SW 1271 (cell line): ENCODE measurements around the gene UGCG.
A peak's percentile ranks its signal among the peaks of the same experiment; 100 is the strongest.
"Not testable (repeated sequence)": the region's sequence is repeated elsewhere in the genome, so short reads cannot be mapped to it uniquely, and the experiment has no call there.

Experiments
- DNase-seq, 2 experiments: peaks; one replicate each; lab custom pipeline; 2025; lab: John Stamatoyannopoulos, UW

The UGCG gene

DNA sequence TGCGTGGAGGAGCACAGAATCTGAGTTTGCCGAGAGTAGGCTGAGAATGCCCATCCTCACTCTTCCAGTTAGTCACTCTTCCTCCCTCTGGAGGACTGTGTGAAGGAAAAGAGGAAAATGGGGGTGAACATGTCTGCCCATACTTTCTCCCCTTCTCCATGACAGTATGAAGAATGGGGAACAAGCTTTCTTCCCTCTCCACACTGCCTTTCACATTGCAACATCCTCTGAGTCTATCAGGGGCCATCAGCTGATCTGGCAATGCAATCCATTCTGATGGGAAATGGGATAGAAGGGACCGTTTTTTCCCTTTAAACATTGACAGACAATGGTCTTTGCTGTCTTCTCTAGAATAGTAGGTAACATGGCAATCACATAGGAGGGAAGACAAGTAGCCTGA is 56.8 kb downstream of the UGCG start:
- no peak for DNase-seq

DNA sequence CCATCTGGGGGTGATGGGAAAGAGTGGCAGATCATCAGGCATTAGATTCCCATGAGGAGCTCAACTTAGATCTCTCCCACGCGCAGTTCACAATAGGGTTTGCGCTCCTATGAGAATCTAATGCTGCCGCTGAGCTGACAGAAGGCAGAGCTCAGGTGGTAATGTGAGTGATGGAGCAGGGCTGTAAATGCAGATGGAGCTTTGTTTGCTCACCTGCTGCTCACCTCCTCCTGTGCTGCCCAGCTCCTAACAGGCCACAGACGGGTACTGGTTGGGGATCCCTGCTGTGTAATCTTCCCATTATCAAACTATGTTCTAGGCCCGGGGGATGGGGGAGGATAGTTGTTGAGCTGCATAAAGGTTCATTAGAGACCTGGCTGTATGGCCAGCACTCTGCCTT is 58.4 kb downstream of the UGCG start:
- DNase-seq, result no peak

DNA sequence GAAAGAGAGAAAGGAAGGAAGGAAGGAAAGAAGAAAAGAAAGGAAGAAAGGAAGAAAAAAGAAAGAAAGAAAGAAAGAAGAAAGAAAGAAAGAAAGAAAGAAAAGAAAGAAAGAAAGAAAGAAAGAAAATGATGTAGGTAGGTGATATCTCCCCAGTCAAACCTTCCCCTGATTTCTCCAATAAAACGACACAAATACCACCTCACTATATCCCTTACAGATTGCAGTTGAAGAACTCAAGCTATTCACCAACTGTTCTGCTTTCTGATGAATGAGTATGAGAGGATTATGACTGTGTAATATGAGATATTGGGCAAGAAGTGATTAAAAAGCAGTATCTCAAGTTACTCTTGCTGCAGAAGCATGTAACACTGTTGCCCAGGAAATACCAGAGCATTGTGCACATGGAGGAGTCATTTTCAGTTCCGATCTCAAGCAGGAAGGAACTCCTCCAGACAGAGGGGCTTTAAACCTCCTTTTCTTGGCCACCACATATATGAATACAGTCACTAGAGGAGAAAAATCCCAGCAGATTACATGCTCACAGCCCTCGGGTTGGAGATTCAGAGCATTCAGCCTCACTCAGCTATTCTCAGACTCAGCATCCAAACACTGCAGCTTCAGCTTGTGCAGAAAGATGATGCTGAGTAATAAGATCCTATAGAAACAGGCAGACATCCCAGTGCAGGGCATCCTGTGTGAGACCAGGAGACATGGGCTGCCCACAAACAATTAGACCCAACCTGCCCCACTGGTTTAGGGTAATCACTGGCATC is 61.4 kb downstream of the UGCG start:
- DNase-seq, result peak; percentile 91 to 99

DNA sequence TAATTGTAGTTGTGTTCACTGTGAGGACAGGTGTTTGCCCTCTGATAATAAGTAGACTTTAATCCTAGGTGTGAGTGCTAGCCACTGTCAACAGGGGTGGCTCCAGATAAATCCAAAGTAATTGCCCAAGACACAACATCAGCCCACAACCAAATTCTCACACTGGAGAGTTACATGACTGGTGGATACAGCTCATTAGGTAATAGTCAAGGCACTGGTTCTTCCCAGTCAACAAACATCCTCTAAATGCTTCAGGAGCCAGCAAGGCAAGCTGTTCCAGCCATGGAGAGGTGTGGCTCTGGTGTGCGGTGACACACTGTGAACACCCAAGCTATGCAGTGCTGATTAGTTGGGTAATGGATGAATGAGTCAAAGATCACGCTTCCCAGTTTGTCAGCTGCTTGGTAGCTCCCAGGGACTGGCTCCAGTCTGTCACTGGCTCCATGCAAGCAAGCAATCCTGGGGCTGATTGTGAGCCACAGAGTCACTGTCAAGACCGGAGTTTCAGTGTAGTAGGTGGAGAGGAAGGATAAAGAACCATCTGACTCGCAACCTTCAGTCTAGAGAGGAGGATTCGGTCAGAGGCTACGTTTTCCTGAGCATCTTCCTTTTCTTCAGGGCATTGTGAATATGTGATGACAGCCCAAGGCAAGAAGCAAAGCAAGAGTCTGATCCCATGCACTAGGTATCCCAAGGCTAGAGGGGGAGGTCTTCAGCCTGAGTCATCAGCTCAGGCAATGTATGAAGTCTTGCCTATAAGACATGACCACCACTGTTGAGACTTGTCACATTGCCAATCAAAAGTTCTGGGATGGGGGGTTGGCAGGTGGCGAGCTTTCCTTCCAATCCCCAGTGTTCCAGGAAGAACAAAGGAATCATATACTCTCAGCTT is 63.1 kb downstream of the UGCG start:
- peak in 1 of 2 experiments; percentile 27 for DNase-seq

DNA sequence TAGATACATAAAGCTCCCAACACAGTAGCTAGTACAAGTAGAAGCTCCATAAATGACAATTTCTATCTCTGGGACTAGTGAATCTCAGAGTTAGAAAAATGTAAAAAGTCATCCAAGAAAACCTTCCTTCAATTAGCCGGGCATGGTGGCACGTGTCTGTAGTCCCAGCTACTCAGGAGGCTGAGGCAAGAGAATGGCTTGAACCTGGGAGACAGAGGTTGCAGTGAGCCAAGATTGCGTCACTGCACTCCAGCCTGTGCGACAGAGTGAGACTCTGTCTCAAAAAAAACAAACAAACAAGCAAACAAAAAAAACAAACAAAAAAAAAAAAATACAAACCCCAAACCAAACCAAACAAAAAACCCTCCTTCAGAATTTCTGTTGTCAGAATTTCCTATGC is 63.9 kb downstream of the UGCG start:
- not testable (repeated sequence) for DNase-seq

DNA sequence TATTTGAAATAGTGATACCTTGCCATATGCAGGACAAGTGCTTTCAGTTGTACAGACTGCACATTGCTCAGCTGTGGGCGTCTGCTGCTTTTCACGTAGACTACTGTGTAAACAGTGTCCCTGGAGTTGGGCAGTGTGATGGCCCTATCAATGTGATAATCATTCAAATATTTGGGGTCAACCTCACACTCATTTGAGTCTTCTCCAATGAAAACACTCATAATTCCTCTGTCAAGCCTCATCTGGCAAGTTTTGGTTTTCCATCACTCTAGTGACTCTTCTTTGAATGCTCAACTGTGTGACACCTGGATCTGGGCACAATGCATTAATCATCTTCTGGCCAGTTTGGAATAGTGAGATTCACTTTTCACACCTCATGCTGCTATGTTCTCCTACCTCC is 64.4 kb downstream of the UGCG start:
- no peak for DNase-seq

DNA sequence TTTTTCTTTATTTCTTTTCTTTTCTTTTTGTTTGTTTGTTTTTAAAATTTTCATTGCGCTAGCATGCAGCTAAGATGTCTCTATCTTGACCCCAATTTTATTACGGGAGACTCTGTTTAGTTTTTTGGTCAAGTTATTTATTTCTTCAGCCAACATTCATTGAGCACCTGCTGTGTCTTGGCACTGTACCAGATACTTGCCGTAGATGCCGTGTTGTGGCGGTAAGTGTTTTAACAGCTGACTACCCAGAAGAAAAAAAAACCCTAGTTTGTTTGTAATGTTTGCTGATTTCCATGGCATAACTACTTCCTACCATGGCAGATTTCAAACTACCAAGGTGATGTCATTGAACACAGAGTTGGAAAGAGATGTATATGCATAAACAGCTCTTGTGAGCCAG is 65.0 kb downstream of the UGCG start:
- DNase-seq, result no peak

DNA sequence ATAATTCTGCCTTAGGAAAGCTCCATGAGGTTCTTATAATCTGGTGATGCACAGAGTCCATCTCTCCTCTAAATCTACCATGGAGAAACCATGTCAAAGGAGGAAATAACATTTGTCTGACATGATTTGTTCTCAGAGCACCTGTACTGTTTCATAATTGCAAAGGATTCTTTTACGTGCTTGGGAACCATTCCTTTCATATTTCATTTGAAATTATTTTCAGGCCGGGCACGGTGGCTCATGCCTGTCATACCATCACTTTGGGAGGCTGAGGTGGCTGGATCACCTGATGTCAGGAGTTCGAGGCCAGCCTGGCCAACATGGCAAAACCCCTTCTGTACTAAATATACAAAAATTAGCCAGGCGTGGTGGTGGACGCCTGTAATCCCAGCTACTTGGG is 65.4 kb downstream of the UGCG start:
- no peak for DNase-seq

DNA sequence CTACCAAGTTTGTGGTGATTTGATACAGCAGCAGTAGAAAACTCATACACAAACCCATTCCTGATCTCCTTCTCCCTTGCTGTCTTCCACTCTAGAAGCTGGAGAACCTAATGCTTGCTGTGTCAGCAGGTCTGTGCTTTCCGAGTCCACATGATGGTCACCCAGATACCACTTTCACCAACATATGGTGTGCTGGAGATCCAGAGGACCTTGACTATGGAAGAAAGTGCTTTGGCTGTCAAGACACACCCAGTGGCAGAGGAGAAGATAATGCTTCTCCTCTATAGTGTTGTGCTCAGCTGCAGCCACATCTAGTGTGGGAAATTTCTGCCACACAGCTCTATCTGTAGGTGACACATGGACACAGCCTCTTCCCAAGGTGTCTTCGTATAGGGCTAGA is 67.4 kb downstream of the UGCG start:
- DNase-seq, result no peak

DNA sequence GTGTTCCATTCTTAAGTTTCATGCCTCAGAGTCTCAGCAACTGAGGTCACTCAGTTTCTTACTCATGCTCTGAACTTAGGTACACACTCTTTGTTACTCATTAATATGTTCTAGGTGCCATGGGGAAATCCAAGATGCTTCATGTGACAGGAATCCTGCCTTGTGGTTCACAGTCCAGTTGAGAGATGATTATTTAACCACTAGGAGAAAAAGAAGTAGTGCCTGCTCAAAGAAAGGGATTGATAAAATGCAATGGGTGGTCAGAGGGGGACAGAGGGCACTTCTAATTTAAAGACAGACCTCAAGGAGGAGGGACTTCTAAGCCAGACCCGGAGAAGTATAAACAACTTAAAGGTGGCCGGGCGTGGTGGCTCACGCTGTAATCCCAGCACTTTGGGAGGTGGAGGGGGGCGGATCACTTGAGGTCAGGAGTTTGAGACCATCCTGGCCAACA is 69.0 kb downstream of the UGCG start:
- peak; percentile 63 to 79 for DNase-seq

DNA sequence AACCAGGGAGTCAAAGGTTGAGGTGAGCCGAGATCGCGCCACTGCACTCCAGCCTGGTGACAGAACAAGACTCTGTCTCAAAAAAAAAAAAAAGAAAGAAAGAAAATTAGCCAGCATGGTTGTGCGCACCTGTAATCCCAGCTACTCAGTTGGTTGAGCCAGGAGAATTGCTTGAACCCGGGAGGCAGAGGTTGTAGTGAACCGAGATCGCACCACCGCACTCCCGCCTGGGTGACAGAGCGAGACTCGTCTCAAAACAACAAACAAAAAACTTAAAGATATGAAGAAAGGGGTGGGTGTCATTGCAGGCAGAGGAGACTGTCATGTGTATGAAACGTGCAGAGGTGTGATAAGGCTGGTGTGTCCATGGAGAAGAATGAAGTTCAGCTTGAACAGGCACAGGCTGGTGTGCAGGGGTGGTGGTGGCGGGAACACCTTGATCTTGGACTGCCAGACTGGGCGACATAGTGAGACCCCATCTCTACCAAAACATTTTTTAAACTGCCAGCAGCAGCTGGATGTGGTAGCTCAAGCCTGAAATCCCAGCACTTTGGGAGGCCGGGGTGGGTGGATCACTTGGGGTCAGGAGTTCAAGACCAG is 69.6 kb downstream of the UGCG start:
- no peak for DNase-seq

DNA sequence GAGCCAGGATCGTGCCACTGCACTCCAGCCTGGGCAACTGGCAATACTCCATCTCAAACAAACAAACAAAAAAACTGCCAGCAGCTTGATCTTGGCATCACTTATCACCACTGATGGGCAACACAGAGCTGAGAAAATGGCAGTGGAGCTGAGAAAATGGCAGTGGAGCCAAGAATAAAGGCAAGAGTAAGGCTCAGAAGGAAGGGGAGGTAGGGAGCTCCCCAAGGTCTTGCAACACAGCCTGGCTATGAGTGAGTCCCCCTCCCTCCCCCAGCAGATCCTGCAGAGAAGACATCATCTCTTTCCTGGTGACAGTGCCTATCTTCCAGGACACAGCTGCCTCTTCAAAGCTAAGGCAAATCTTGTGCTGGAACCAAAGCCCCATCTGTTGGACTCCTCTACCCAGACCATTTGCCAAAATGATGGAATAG is 70.3 kb downstream of the UGCG start:
- no peak for DNase-seq

DNA sequence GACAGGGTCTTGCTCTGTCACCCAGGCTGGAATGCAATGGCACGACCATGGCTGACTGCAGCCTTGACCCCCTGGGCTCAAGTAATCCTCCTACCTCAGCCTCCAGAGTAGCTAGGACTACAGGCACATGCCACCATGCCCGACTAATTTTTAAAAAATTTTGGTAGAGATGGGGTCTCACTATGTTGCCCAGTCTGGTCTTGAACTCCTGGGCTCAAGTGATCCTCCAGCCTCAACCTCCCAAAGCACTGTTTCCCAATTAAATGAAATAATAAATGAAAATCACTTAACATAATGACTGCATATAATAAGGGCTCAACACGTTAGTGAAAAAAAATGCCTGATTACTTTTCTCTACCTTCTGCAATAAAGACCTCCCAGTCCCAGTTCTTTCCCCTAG is 71.0 kb downstream of the UGCG start:
- no peak for DNase-seq

DNA sequence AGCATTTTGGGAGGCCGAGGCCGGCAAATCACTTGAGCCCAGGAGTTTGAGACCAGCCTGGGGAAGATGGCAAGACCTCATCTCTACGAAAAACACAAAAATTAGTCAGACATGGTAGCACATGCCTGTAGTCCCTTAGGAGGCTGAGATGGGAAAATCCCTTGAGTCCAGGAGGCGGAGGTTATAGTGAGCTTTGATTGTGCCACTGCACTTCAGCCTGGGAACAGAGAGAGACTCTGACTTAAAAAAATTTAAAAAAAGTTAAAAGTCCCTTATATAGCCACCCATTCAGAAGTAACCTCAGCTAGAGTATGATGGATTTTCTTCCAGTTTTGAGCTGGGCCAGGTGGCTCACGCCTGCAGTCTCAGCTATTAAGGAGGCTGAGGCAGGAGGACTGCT is 72.4 kb downstream of the UGCG start:
- DNase-seq, result no peak

DNA sequence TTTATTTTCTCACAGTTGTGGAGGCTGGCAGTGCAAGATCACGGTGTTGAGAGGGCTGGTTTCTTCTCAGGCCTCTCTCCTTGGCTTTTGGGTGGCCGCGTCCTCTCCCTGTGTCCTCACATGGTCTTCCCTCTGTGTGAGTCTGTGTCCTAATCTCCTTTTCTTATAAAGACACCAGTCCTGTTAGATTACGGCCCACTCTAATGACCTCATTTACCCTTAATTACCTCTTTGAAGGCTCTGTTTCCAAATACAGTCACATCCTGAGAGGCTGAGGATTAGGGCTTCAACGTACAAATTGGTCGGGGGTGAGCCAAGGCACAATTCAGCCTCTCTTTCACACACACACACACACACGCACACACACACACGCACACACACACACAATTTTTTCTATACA is 73.0 kb downstream of the UGCG start:
- no peak for DNase-seq

DNA sequence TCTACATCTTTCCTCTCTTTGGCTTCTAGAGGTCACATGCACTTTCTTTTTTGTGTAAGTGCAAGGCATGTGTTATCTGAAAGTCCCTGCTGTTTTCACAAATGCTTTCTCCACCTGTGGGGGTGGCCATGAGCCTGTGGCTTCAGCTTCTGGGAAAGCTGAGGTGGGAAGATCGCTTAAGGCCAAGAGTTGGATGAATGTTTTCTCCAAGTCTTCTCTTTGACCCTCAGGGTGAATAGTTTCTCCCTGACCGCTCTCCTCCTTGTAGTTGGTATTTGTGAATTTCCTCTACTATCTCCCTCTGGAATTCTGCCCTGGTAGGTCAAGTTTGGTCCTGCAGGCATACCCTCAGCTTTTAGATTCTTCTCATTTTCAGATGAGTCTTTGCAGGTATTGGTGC is 74.2 kb downstream of the UGCG start:
- DNase-seq, result no peak

DNA sequence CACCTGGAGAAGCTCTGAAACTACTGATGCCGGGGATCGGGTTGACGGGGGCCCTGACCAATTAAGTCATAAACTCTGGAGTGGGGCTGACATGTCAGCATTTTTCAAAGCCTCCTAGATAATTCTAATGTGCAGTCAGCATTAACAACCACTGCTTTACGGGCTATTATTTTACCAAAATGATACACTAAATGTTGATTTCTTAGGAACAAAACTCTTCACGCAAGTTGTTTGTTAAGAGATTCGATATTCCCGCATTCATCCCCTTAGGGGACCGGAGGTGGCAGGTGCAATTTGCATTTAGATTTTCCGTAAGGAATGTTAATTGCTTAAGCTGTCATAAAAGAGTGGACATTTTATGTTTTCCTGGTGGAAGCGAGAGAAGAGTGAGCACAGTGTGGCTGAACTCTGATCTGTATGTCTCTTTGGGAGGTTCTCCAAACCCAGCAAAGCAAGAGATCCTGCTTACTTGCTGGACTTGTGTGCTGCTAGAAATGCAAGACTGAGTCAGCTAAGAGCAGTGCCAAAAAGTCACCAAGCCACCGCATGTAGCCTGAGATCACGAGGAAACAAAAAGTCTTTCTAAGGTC is 77.6 kb downstream of the UGCG start:
- no peak for DNase-seq

DNA sequence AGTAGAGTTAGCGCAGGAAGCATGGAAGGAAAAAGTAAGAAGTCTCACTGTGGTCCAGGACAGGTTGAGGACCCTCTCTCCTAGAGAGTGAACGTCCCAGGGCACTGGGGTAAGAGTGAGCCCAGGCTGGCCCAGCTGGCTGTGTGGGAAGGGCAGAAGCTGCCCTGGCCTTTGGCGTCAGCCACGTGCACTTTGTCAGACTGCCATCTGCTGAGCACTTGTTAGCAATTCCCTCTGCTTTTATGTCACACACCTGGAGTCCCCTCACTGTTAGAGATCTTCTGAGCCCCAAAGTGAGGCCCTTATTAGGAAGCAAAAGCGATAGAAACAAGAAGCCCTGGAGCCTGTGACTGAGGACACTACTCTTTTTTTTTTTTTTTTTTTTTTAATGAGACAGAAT is 79.1 kb downstream of the UGCG start:
- DNase-seq, result peak in 1 of 2 experiments; percentile 44

DNA sequence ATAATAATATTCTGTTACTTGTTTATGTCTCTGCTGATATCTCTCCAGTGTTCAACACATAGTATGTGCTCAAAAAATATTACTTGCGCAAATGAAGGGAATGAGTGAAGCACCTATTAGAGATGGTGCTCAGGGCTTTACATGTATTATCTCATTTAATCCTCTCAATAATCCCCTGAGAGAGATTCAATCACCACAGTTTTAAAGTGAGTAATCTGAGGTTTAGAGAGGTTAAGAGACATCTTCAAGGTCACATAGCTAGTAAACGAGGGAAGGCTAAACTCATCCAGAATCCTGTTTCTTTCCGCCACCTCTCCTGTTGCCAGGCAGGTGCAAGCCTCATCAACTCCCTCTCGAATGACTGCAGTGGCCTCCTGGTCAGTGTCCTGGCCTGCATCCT is 82.0 kb downstream of the UGCG start:
- no peak for DNase-seq

DNA sequence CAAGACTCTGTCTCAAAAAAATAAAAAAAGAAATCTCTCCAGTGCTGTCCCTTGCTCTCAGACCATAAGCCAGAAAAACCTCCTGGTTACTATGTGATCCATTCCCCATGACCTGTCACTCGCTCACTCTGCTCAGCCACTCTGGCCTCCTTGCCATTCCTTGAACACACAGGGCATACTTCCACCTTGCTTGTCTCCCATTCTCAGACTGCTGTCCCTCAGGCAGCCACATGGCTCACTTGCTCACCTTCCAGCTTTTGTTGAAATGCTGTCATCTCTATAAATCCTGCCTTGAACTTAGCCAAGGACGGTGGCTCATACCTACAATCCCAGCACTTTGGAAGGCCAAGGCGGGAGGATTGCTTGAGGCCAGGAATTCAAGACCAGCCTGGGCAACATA is 82.9 kb downstream of the UGCG start:
- DNase-seq, result peak in 1 of 2 experiments; percentile 36

DNA sequence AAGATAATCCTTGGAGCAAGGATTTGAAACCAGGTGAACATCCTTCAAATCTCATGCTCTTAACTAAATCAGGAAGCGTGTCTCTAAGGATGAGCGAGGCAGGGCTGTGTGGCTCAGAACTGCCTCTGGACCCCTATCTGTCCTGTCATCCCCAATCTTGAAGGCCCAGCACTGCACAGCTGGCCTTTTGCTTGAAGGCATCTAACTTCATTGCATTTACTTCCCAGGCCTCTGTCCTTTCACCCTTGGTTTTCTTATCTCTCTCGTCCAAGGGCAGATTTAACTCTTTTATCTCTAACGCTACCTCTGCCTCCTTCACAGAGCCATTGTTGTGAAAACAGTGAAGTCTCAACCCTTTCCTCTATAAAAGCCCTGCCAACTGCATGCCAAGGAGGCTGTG is 83.8 kb downstream of the UGCG start:
- DNase-seq, result no peak

DNA sequence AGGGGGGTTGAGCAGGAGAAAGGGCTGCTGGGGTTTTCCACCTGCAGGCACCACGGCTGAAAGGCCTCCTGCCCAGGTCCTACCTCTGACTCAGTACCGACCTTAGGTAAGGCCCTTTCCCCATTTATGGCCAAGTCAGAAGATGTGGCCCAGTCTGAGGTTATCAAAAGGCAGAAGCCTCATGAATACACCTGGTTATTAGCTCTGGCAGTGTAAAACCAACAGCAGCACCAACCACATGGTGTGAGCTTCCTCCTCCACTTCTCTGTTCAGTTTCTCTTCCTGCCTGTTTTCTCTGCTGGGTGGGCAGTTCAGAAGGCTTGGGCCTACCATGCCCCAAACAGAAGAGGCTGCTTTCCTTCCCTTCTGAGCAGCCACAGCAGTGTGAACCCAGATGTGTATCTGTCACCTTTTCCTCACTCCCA is 86.9 kb downstream of the UGCG start:
- DNase-seq, result no peak
